ENCODE measurements around the gene HILPDA. TPM values are rescaled to one million over a fixed set of nuclear protein-coding genes. Genes with fewer than 3 reads are reported as not detected.
A peak's percentile ranks its signal among the peaks of the same experiment; 100 is the strongest.

HILPDA gene
- total RNA-seq, 1 donor from 2014 or later = 17.0 TPM

- Mint-ChIP-seq H3K27ac (no peak overlapping the region), H3K27me3 (no peaks in the 10 kb centered on the region), H3K4me1 (peaks cover 24% of the 10 kb centered on the region), H3K4me3 (no peak overlapping the region), H3K9me3 (no peaks in the 10 kb centered on the region), H3K36me3 (ENCODE audit: low read depth) (no peaks in the 10 kb centered on the region)
- ATAC-seq (ENCODE audit: low read depth) (no peak), DNase-seq (no peak)
- intact Hi-C loops (cut with micrococcal nuclease) = no loop called here
- ChIA-PET CTCF (interaction anchor here (1.3 to 2.2 kb wide), 2 partner anchors 14 to 20 kb away, joined by 3 to 7 read pairs; no protein-coding TSS in a partner anchor), POLR2A (interaction anchor here (0.7 to 1.0 kb wide), 2 partner anchors 10 to 27 kb away, joined by 3 to 4 read pairs; no protein-coding TSS in a partner anchor)
- TF ChIP-seq CTCF (IDR thresholded peaks at IDR 0.05) = no peak
Observed at GRCh38 chr7:128447941-128448564, 7.6 kb upstream of the HILPDA start.

- H3K4me3 Mint-ChIP-seq = no peak overlapping the region
- DNase-seq (no peak), ATAC-seq (ENCODE audit: low read depth) (no peak)
- ChIA-PET POLR2A (no interaction called here), CTCF (interaction anchor here (1.1 to 2.2 kb wide), 3 partner anchors 11 to 21 kb away, joined by 3 to 7 read pairs (median 3); no protein-coding TSS in a partner anchor)
- peaks cover 22% of the 10 kb centered on the region for H3K4me1 Mint-ChIP-seq
- H3K36me3 Mint-ChIP-seq (ENCODE audit: low read depth) = no peaks in the 10 kb centered on the region
- no peak for TF ChIP-seq CTCF (IDR thresholded peaks at IDR 0.05)
- H3K27me3 Mint-ChIP-seq = no peaks in the 10 kb centered on the region
- intact Hi-C loops (cut with micrococcal nuclease) = no loop called here
- H3K27ac Mint-ChIP-seq = no peak overlapping the region
- H3K9me3 Mint-ChIP-seq = no peaks in the 10 kb centered on the region
Observed at GRCh38 chr7:128448751-128449302, 6.9 kb upstream of the HILPDA start.

DNA sequence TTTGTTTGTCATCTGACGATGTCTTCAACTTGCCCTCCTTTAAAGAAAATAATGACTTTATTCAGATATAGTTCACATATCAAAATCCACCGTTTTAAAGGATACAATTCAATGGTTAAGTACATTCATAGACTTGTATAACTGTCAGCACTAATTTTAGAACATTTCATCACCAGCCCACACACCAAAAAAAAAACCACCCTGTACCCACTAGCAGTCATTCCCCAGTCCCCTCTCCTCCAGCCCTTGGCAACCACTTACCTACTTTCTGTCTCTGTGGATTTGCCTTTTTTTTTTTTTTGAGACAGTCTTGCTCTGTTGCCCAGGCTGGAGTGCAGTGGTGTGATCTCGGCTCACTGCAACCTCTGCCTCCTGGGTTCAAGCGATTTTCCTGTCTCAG is 5.3 kb upstream of the HILPDA start:
- no peak for TF ChIP-seq CTCF (IDR thresholded peaks at IDR 0.05)
- DNase-seq = no peak
- H3K27ac Mint-ChIP-seq = peak overlapping the region; percentile 70
- H3K9me3 Mint-ChIP-seq = no peaks in the 10 kb centered on the region
- ChIA-PET CTCF (no interaction called here), POLR2A (no interaction called here)
- peaks cover 25% of the 10 kb centered on the region for H3K4me1 Mint-ChIP-seq
- peak overlapping the region; percentile 19 for H3K4me3 Mint-ChIP-seq
- intact Hi-C loops (cut with micrococcal nuclease) = no loop called here
- ATAC-seq (ENCODE audit: low read depth) = peak; percentile 43
- H3K36me3 Mint-ChIP-seq (ENCODE audit: low read depth) = no peaks in the 10 kb centered on the region
- H3K27me3 Mint-ChIP-seq = no peaks in the 10 kb centered on the region

- ChIA-PET CTCF (interaction anchor here (7.4 kb wide), 1 partner anchor 23 kb away, joined by 121 read pairs; no protein-coding TSS in a partner anchor), POLR2A (interaction anchor here (0.6 to 5.3 kb wide), 2 partner anchors 9 to 22 kb away, joined by 3 to 51 read pairs; no protein-coding TSS in a partner anchor)
- ATAC-seq (ENCODE audit: low read depth) = no peak
Observed at GRCh38 chr7:128450913-128451312, 4.8 kb upstream of the HILPDA start.

More at GRCh38 chr7:128450913-128451312, 4.8 kb upstream of the HILPDA start:
- DNase-seq = no peak
- peak overlapping the region; percentile 70 for H3K27ac Mint-ChIP-seq
- no peaks in the 10 kb centered on the region for H3K9me3 Mint-ChIP-seq
- no peak for TF ChIP-seq CTCF (IDR thresholded peaks at IDR 0.05)
- H3K27me3 Mint-ChIP-seq = no peaks in the 10 kb centered on the region
- H3K36me3 Mint-ChIP-seq (ENCODE audit: low read depth) = no peaks in the 10 kb centered on the region
- peaks cover 26% of the 10 kb centered on the region for H3K4me1 Mint-ChIP-seq
- H3K4me3 Mint-ChIP-seq = no peak overlapping the region
- intact Hi-C loops (cut with micrococcal nuclease) = no loop called here

All from activated B cell treated with CpG ODN at 0.5 μM for 24 hours (primary cell).